Superior temporal gyrus (tissue), 1 donor: Measurements from ENCODE around the gene IRX5.

Source experiments
- DNase-seq: peaks from one replicate; pipeline ENCODE4 v3.0.0-alpha.2; 2016; ENCODE audit errors: extremely low spot score

IRX5 gene

GRCh38 chr16:54931120-54932014, 702 bp downstream of the IRX5 start:
- DNase-seq, result no peak

DNA sequence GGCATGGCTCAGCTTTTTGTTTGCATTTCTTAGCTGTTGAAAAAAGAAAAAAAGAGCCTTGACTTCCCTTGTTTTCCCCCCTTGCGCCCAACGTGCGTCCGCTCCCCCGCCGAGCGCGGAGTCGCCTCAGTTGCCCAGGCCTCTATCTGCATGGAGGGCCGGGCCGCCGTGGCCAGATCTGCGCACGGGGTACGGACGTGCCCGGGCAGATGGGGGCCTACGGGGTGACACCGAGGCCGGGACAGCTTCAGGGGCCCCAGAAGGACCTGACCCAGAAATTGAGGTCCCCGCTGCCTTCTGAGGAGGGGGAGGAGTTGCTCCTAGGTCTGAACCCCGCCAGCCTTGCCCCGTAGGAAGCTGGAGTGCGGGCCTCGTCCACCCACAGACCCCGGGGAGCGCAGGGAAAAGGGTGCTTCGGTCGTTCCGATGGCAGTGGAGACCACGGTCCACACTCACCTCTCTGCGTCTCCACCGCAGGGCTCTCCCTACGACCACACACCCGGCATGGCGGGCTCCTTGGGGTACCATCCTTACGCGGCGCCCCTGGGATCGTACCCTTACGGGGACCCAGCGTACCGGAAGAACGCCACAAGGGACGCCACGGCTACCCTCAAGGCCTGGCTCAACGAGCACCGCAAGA, 1.5 kb downstream of the IRX5 start:
- DNase-seq, result no peak

- no peak for DNase-seq
Observed at GRCh38 chr16:54932737-54933254, 2.1 kb downstream of the IRX5 start.

- DNase-seq, result no peak
Observed at GRCh38 chr16:54933281-54934011, 2.8 kb downstream of the IRX5 start.

DNA sequence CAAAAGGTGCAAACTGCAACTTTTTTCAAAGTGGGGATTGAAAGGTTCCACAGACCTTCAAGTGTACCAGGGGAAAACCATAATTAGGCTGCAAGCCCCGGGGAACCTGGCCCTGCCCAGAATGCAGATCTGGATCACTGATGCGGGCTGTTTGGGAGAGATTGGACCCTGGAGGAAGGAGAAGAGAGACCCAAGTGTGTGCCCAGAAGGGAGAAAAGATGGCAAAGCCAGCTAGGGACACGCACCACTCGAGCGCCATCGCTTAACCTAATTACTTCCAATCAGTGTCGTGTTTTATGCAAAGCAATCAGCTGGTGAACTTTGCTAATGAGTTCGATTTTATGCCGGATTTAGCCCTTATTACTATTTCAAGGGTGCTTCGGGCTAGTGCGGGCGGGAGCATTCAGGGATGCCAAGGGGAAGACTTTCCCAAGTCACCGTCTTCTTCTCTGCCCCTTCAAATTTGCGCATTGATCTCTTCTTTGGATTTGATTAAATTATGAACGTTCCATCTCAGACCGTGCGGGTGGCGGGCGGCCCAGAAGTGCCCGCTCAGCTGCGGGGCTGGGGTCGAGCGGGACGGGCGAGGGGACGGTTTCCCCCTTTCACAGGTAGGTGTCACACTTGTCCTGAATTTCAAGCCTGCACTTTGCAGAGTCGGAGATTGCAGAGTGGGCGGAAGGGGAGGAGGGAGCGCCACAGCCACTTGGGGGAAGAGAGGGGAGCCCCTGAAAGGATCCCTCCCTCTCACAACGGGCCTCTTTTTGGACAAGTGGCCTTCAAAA, 4.0 kb downstream of the IRX5 start:
- no peak for DNase-seq

- DNase-seq, result no peak
Observed at GRCh38 chr16:54935266-54935968, 4.8 kb downstream of the IRX5 start.

DNA sequence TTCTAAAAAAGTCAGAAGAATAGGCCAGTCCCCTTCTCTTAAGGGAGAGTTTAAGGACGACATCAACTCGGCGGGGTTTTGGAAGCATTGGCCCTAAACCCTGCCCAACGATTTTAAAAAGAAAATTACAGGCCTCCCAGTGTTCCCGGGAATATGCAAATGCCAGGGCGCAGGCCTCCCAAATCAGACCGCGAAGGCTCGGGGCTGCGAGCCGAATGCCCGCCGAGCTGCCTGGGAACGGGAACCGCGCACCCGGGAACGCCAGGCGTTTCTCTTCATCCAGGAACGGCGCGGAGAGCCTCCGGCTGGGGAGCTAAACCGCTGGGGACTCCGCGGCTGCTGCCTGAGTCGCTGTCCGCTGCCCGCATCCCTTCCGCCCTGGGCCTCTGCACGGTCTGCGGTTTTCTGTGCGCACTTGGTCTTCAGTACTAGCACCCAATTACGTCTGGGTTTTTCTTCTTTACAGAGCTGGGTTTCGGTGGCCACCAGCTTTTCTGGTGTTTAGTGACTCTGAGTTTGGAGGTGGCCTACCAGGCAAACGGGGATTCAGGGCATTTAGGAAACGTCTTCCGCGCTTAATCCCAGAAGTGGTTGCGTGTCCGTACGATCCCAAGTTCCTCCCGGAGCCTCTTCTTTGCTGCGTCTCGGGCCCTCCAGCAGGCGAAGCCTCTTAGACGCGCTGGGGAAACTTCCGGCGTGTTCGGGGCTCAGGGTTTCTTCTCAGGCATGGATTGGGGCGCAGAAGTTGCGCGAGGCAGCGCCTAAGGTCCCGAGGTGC, 5.7 kb downstream of the IRX5 start:
- DNase-seq, result no peak

DNA sequence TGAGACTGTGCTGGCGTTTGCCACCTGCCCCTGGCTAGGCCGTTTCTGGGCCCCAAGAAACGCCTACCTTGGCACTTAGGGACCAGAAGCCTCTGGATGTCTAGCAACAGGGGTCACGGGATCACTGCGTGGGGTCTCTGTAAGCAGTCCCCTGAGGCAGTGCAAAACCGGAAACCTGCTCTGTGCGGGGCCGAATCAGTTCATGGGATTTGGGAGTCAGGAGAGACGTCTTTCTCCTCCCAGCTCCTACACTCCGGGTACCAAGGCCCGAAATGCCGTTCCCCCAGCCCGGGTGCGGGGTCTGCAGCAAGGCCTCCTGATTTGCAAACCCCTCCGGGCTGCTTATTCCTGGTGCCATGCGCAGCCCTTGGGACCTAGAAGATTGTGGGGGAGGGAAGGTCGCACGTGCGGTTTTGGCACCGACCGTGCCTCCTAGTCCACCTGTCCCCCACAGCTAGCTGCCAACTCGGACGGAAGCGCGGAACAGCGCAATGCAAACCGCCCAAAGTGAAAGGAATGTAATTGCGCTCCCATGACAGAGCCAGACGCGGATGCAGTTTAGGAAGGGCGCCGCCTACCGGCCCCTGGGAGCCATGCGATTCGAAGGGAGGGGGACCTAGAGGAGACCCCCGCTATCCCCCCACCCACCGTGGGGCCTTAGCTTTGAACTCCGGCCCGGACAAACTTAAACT, 6.5 kb downstream of the IRX5 start:
- no peak for DNase-seq

- no peak for DNase-seq
Observed at GRCh38 chr16:54937671-54938211, 7.1 kb downstream of the IRX5 start.

- no peak for DNase-seq
Observed at GRCh38 chr16:54938212-54939028, 7.8 kb downstream of the IRX5 start.

DNA sequence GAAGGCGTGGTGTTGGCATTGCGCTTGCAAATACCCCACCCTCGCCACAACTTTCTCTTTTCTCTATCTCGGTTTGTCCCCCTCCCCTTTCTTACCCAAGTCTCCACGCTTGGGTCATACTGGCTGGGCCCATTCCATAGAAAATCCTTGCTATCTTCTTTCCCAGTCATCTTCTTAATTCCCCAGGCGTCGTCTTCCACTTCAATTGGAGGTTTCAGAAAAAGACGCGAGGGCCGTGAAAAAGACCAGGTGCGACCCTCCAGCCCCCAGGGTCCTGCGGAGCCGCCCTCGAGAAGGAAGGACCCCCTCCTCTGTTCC, 8.3 kb downstream of the IRX5 start:
- DNase-seq, result no peak

- no peak for DNase-seq
Observed at GRCh38 chr16:54939510-54940278, 9.0 kb downstream of the IRX5 start.

- no peak for DNase-seq
Observed at GRCh38 chr16:54940279-54940604, 9.6 kb downstream of the IRX5 start.

GRCh38 chr16:54942353-54942943, 11.8 kb downstream of the IRX5 start:
- no peak for DNase-seq

DNA sequence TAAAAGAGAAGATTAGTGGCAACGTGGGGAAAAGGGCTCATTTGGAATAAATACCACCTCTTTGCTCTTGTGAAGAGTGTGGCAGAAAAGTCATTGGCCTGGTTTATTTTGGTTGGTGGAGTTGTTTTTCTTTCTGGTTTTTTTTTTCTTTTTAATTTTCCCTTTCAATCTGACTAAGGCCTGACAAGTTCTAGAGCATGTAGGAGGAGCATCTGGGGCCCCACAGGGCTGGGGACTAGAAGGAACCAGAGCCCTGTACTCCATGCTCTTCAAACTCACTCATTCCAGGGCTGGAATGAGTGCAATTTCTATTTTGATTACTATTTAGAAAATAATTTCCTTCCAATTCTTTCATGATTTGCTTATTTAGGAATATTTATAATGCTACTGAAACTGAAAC, 13.3 kb downstream of the IRX5 start:
- no peak for DNase-seq

DNA sequence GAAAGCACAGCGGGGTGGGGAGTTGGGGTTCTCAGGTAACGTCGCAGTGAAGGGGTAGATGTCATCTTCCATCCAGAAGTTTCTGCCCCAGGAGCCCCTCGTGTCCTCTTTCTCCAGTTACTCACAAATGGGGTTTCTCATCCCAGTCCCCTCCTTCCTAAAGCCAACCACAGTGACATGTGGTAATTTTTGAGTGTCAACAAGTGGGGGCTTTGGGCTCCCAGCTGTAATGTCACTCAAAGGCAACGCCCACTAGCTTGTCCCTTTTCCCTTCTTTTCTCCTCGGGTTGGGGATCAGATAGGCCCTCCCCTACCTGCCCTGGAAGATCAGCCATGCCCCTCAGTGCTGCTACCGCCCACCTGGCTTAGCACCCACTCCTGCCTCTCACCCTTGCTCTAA, 14.4 kb downstream of the IRX5 start:
- DNase-seq, result no peak

DNA sequence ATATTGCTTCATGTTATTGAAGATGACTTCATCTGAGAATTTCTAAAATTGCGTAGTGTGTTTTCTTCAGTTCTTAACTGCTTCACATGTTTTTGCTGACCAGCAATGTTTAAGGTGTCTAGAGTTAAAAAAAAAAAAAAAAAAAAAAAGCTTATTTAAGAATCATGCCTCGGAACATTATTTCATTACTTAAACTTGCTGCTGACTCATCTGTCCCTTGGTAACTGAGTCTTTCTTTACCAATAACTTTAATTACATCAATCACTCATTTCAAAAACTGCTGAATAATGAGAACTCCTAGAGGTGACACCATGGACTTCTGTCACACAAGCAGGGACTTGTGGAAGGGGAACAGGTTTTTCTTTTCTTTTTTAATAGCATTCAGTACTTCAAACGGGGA, 16.2 kb downstream of the IRX5 start:
- no peak for DNase-seq

- no peak for DNase-seq
Observed at GRCh38 chr16:54947616-54948015, 17.0 kb downstream of the IRX5 start.
